HCEC 1CT (cell line): ENCODE data around the gene ST3GAL3.

ENCODE experiments used
- DNase-seq: peaks from one replicate; pipeline ENCODE4 v3.0.0-alpha.2; 2017

Gene ST3GAL3

GRCh38 chr1:43789604-43790550 lies 82.5 kb downstream of the ST3GAL3 start:
- DNase-seq, result no peak

- DNase-seq, result no peak
Observed at GRCh38 chr1:43791243-43791642, 83.9 kb downstream of the ST3GAL3 start.

- no peak for DNase-seq
Observed at GRCh38 chr1:43796111-43796581, 88.8 kb downstream of the ST3GAL3 start.

GRCh38 chr1:43797891-43798290 lies 90.6 kb downstream of the ST3GAL3 start:
- DNase-seq, result no peak

- peak; percentile 82 for DNase-seq
Observed at GRCh38 chr1:43799656-43800635, 92.6 kb downstream of the ST3GAL3 start.

GRCh38 chr1:43800771-43801170 lies 93.4 kb downstream of the ST3GAL3 start:
- DNase-seq, result no peak

GRCh38 chr1:43801203-43801602 lies 93.9 kb downstream of the ST3GAL3 start:
- no peak for DNase-seq

GRCh38 chr1:43802356-43802980 lies 95.1 kb downstream of the ST3GAL3 start:
- DNase-seq, result no peak

- no peak for DNase-seq
Observed at GRCh38 chr1:43803105-43803504, 95.8 kb downstream of the ST3GAL3 start.

- DNase-seq, result no peak
Observed at GRCh38 chr1:43803646-43804045, 96.3 kb downstream of the ST3GAL3 start.

- no peak for DNase-seq
Observed at GRCh38 chr1:43804569-43804968, 97.2 kb downstream of the ST3GAL3 start.

- DNase-seq, result no peak
Observed at GRCh38 chr1:43805340-43805739, 98.0 kb downstream of the ST3GAL3 start.

- DNase-seq, result no peak
Observed at GRCh38 chr1:43806183-43806582, 98.8 kb downstream of the ST3GAL3 start.

GRCh38 chr1:43809097-43809673 lies 101.8 kb downstream of the ST3GAL3 start:
- DNase-seq, result no peak

GRCh38 chr1:43812579-43812978 lies 105.2 kb downstream of the ST3GAL3 start:
- DNase-seq, result no peak

GRCh38 chr1:43814401-43814800 lies 107.1 kb downstream of the ST3GAL3 start:
- DNase-seq, result no peak

- no peak for DNase-seq
Observed at GRCh38 chr1:43817304-43817939, 110.1 kb downstream of the ST3GAL3 start.

GRCh38 chr1:43818691-43819090 lies 111.4 kb downstream of the ST3GAL3 start:
- no peak for DNase-seq

- no peak for DNase-seq
Observed at GRCh38 chr1:43819357-43819756, 112.0 kb downstream of the ST3GAL3 start.

GRCh38 chr1:43821471-43821870 lies 114.1 kb downstream of the ST3GAL3 start:
- DNase-seq, result no peak

GRCh38 chr1:43822040-43822690 lies 114.8 kb downstream of the ST3GAL3 start:
- peak; percentile 89 for DNase-seq
